ENCODE results near the gene CCDC150. TPM values are rescaled to one million over a fixed set of nuclear protein-coding genes. Genes with fewer than 3 reads are reported as not detected.
"Not testable (repeated sequence)": the region's sequence is repeated elsewhere in the genome, so short reads cannot be mapped to it uniquely, and the experiment has no call there.

CCDC150 gene
- total and polyA plus RNA-seq, 12 donors, result 0.12 to 3.8 (median 1.9) TPM

DNA sequence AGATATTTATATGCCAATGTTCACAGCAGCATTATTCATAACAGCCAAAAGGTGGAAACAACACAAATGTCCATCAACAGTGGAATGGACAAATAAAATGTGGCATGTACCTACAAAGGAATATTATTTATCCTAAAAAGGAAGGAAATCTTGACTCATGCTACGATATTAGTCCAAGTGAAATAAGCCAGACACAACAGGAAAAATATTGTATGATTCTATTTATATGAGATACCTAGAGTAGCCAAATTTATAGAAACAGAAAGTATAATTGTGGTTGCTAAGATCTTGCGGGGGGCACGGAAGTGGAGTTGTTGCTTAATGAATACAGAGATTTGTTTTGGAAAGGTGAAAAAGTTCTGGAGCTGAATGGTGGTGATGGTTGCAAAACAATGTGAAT lies 33.0 kb upstream of the CCDC150 start:
- no peak overlapping the region for H3K4me3 ChIP-seq
- WGBS, 2 donors, result 55 to 73% methylated on average over 3 of the region's 3 CpGs
- ATAC-seq (peak in 1 of 8 donors; percentile 13), DNase-seq (no peak)
- H3K4me1 ChIP-seq, result peaks cover 0 to 20% (median 4%) of the 10 kb centered on the region in 9 donors
- H3K27me3 ChIP-seq, result no peaks in the 10 kb centered on the region
- intact Hi-C loops (cut with DNase I), result loop anchor here in 1 of 10 donors (10.0 kb wide), 1 partner anchor 292 kb away; no protein-coding TSS in a partner anchor
- TF ChIP-seq, protein P1, sequence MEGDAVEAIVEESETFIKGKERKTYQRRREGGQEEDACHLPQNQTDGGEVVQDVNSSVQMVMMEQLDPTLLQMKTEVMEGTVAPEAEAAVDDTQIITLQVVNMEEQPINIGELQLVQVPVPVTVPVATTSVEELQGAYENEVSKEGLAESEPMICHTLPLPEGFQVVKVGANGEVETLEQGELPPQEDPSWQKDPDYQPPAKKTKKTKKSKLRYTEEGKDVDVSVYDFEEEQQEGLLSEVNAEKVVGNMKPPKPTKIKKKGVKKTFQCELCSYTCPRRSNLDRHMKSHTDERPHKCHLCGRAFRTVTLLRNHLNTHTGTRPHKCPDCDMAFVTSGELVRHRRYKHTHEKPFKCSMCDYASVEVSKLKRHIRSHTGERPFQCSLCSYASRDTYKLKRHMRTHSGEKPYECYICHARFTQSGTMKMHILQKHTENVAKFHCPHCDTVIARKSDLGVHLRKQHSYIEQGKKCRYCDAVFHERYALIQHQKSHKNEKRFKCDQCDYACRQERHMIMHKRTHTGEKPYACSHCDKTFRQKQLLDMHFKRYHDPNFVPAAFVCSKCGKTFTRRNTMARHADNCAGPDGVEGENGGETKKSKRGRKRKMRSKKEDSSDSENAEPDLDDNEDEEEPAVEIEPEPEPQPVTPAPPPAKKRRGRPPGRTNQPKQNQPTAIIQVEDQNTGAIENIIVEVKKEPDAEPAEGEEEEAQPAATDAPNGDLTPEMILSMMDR (IDR thresholded peaks at IDR 0.05), result no peak
- no peaks in the 10 kb centered on the region for H3K36me3 ChIP-seq
- H3K9me3 ChIP-seq, result no peaks in the 10 kb centered on the region
- H3K27ac ChIP-seq, result no peak overlapping the region

DNA sequence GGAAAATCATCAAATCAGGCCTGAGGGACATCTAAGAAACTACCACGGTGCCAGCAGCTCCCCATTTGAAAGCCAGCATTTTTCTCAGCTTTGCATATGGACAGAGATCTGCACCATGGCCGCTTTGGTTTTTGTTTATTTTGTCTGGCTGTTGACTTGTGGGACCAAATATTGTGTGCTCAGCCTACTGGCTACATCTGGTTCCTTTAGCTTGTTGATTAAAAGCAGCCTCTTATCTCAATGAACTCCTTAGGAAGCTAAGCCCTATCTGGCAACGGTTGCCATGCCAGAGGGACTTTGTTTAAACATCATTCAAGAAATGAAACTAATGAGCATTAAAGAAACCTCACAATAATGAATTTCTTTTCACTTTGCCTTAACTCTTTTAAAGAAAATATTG lies 32.4 kb upstream of the CCDC150 start:
- peak in 1 of 8 donors; percentile 49 for ATAC-seq
- peaks cover 0 to 14% (median 3%) of the 10 kb centered on the region in 9 donors for H3K4me1 ChIP-seq
- 19 to 26% methylated on average over 3 of the region's 3 CpGs for WGBS, 2 donors
- no peaks in the 10 kb centered on the region for H3K36me3 ChIP-seq
- DNase-seq, result no peak
- H3K27me3 ChIP-seq, result no peaks in the 10 kb centered on the region
- H3K9me3 ChIP-seq, result no peaks in the 10 kb centered on the region
- intact Hi-C loops (cut with DNase I), result loop anchor here in 1 of 10 donors (10.0 kb wide), 1 partner anchor 292 kb away; no protein-coding TSS in a partner anchor
- H3K27ac ChIP-seq, result no peak overlapping the region
- no peak overlapping the region for H3K4me3 ChIP-seq
- TF ChIP-seq, protein P1 (IDR thresholded peaks at IDR 0.05), result no peak

DNA sequence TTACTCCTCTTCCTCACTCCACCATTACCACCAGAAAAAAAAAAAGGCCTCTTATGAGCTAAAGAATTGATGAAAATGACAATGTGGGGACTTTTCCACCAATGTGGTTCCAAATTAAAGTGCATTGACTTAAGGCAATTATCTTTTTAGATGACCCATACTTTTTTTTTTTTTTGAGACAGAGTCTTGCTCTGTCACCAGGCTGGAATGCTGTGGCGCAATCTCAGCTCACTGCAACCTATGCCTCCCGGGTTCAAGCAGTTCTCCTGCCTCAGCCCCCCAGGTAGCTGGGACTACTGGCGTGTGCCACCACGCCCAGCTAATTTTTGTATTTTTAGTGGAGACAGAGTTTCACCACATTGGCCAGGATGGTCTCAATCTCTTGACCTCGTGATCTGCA lies 31.6 kb upstream of the CCDC150 start:
- not testable (repeated sequence) for H3K27me3 ChIP-seq, DNase-seq, H3K27ac ChIP-seq, H3K4me3 ChIP-seq, ATAC-seq, H3K36me3 ChIP-seq, H3K9me3 ChIP-seq
- peaks cover 0 to 13% (median 3%) of the 10 kb centered on the region in 9 donors for H3K4me1 ChIP-seq
- 94% methylated on average over 5 of the region's 5 CpGs for WGBS, 2 donors
- intact Hi-C loops (cut with DNase I), result loop anchor here in 1 of 10 donors (10.0 kb wide), 1 partner anchor 293 kb away; no protein-coding TSS in a partner anchor

DNA sequence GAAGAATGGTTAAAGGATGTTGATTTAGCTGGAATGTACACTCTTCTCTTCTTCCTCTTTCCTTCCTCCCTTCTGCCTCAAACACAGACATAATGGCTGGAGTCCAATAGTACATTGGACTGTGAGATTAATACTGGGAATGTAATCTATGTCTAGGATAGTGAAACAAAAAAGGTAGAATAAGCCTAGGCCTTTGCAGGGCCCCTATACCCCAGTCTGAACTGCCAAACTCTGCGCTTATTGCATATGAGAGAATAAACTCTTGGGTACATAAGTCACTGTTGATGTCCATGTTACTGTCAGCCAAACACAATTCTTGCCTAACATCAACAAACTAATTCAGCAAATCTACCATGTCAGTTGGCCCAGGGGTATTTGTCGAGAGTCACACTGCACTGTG lies 29.7 kb upstream of the CCDC150 start:
- 90 to 95% methylated on average over 2 of the region's 2 CpGs for WGBS, 2 donors
- H3K27me3 ChIP-seq, result no peaks in the 10 kb centered on the region
- no peak overlapping the region for H3K4me3 ChIP-seq
- DNase-seq (no peak), ATAC-seq (no peak)
- peaks cover 0 to 13% (median 3%) of the 10 kb centered on the region in 9 donors for H3K4me1 ChIP-seq
- H3K9me3 ChIP-seq, result no peaks in the 10 kb centered on the region
- H3K27ac ChIP-seq, result no peak overlapping the region
- intact Hi-C loops (cut with DNase I), result loop anchor here in 1 of 10 donors (10.0 kb wide), 1 partner anchor 295 kb away; no protein-coding TSS in a partner anchor
- H3K36me3 ChIP-seq, result no peaks in the 10 kb centered on the region
- TF ChIP-seq, protein P1 (IDR thresholded peaks at IDR 0.05), result no peak

- no peaks in the 10 kb centered on the region for H3K27me3 ChIP-seq
- ATAC-seq (no peak), DNase-seq (no peak)
- WGBS, 2 donors, result 54 to 58% methylated on average over 3 of the region's 3 CpGs
- peaks cover 0 to 13% (median 3%) of the 10 kb centered on the region in 9 donors for H3K4me1 ChIP-seq
- no peaks in the 10 kb centered on the region for H3K9me3 ChIP-seq
- intact Hi-C loops (cut with DNase I), result no loop called here
- H3K27ac ChIP-seq, result no peak overlapping the region
- TF ChIP-seq, protein P1 (IDR thresholded peaks at IDR 0.05), result no peak
- no peaks in the 10 kb centered on the region for H3K36me3 ChIP-seq
- H3K4me3 ChIP-seq, result no peak overlapping the region
These were observed 28.7 kb upstream of the CCDC150 start for GRCh38 chr2:196610796-196611195.

Data from heart right ventricle (tissue), 16 donors.